CD4-positive, CD25-positive, alpha-beta regulatory T cell (primary cell): ENCODE results near the gene SEMA4D. TPM values are rescaled to one million over a fixed set of nuclear protein-coding genes. Genes with fewer than 3 reads are reported as not detected.

Experiments
- ATAC-seq, 2 donors: fragments of 150-1000 bp; cut with Tn5 transposase; one replicate each; pipeline ENCODE4 v1.10.0; 2021; ENCODE audit warnings: low read depth in 2 of 2, moderate number of reproducible peaks in 2 of 2, moderate library complexity in 1 of 2
- DNase-seq, 3 donors: peaks; one replicate each; pipeline versions ENCODE4 v3.0.0 to v3.0.0-alpha.2; 2012 to 2022; ENCODE audit warnings: mixed read lengths in 1 of 3
- H3K27ac ChIP-seq: one replicate; pipeline ENCODE4 v1.7.0; 2013; ENCODE audit warnings: mild to moderate bottlenecking, low read length; ENCODE audit not compliant: insufficient read depth, poor library complexity, severe bottlenecking
- H3K27me3 ChIP-seq: one replicate; pipeline ENCODE4 v1.7.0; 2013; ENCODE audit warnings: low read length; ENCODE audit not compliant: control insufficient read depth, insufficient read depth
- H3K36me3 ChIP-seq: one replicate; pipeline ENCODE4 v1.7.0; 2013; ENCODE audit warnings: mild to moderate bottlenecking, low read length, moderate library complexity; ENCODE audit not compliant: control insufficient read depth, insufficient read depth
- H3K4me1 ChIP-seq: 2 replicates; pipeline ENCODE4 v1.7.0; 2013; ENCODE audit warnings: mild to moderate bottlenecking, low read length; ENCODE audit not compliant: insufficient read depth, control insufficient read depth, poor library complexity, severe bottlenecking
- H3K4me3 ChIP-seq: one replicate; pipeline ENCODE4 v1.7.0; 2013; ENCODE audit warnings: low read depth, mild to moderate bottlenecking, low read length, moderate library complexity
- H3K9me3 ChIP-seq, 2 experiments: 1 replicate in 1 of 2; 2 replicates in 1 of 2; pipeline ENCODE4 v1.7.0; 2013; ENCODE audit warnings: low read length in 2 of 2, mild to moderate bottlenecking in 1 of 2, moderate library complexity in 1 of 2; ENCODE audit not compliant: control insufficient read depth in 2 of 2
- H3K27ac Mint-ChIP-seq, 3 donors: one replicate each; pipeline ENCODE4 v1.8.0; 2020 to 2022; ENCODE audit warnings: mild to moderate bottlenecking in 3 of 3, mixed read lengths in 3 of 3, moderate library complexity in 2 of 3
- H3K27me3 Mint-ChIP-seq: one replicate; pipeline ENCODE4 v1.8.0; 2022; ENCODE audit warnings: mild to moderate bottlenecking, mixed read lengths
- H3K36me3 Mint-ChIP-seq: one replicate; pipeline ENCODE4 v1.8.0; 2020; ENCODE audit warnings: mixed read lengths
- H3K4me1 Mint-ChIP-seq, 4 donors: one replicate each; pipeline ENCODE4 v1.8.0; 2020 to 2022; ENCODE audit warnings: mixed read lengths in 4 of 4, mild to moderate bottlenecking in 1 of 4
- H3K4me3 Mint-ChIP-seq, 4 donors: one replicate each; pipeline ENCODE4 v1.8.0; 2020 to 2022; ENCODE audit warnings: mild to moderate bottlenecking in 4 of 4, mixed read lengths in 4 of 4, moderate library complexity in 3 of 4
- H3K9me3 Mint-ChIP-seq, 7 donors: one replicate each; pipeline ENCODE4 v1.8.0; 2020 to 2022; ENCODE audit warnings: mixed read lengths in 7 of 7, mild to moderate bottlenecking in 3 of 7, moderate library complexity in 2 of 7
- polyA plus RNA-seq, 4 donors: library from polyadenylated mRNA; unstranded; fragments of 300-500 nt; fragmentation: Illumina TruSeq; gene quantifications; one replicate each; pipeline ENCODE4 v1.2.3, GENCODE V29; 2021
- total RNA-seq: library from RNA; stranded (reverse); gene quantifications from one replicate; pipeline ENCODE4 v1.2.3, GENCODE V29; 2022

Gene SEMA4D
- total and polyA plus RNA-seq, 5 donors from 2014 or later = 67.5 to 480 (median 90.5) TPM

- Histone ChIP-seq H3K36me3 (peaks cover 42% of the 10 kb centered on the region), H3K27ac (peak overlapping the region; percentile 55), H3K9me3 (no peaks in the 10 kb centered on the region), H3K4me1 (peaks cover 83% of the 10 kb centered on the region), H3K4me3 (no peak overlapping the region), H3K27me3 (no peaks in the 10 kb centered on the region)
- peaks cover 39% of the 10 kb centered on the region for H3K36me3 Mint-ChIP-seq
- H3K9me3 Mint-ChIP-seq = no peaks in the 10 kb centered on the region
- DNase-seq (no peak), ATAC-seq (no peak)
- H3K27me3 Mint-ChIP-seq = no peaks in the 10 kb centered on the region
- H3K4me1 Mint-ChIP-seq = peaks cover 13 to 96% (median 69%) of the 10 kb centered on the region in 4 donors
- peak overlapping the region in 2 of 4 donors; percentile 14 to 52 for H3K4me3 Mint-ChIP-seq
- H3K27ac Mint-ChIP-seq = peak overlapping the region; percentile 85 to 93 (median 93)
These were observed 50.5 kb downstream of the SEMA4D start for GRCh38 chr9:89447416-89447815.

GRCh38 chr9:89446961-89447310 is 51.0 kb downstream of the SEMA4D start:
- Histone ChIP-seq H3K4me3 (no peak overlapping the region), H3K9me3 (no peaks in the 10 kb centered on the region), H3K27me3 (no peaks in the 10 kb centered on the region), H3K27ac (peak overlapping the region; percentile 55), H3K36me3 (peaks cover 41% of the 10 kb centered on the region), H3K4me1 (peaks cover 88% of the 10 kb centered on the region)
- Mint-ChIP-seq H3K9me3 (no peaks in the 10 kb centered on the region), H3K36me3 (peaks cover 39% of the 10 kb centered on the region), H3K27ac (peak overlapping the region; percentile 85 to 93 (median 93)), H3K4me3 (peak overlapping the region in 1 of 4 donors; percentile 14), H3K27me3 (no peaks in the 10 kb centered on the region), H3K4me1 (peaks cover 13 to 97% (median 71%) of the 10 kb centered on the region in 4 donors)
- ATAC-seq (no peak), DNase-seq (no peak)

- Histone ChIP-seq H3K27me3 (no peaks in the 10 kb centered on the region), H3K4me3 (no peak overlapping the region), H3K27ac (peak overlapping the region; percentile 41), H3K36me3 (peaks cover 35% of the 10 kb centered on the region), H3K4me1 (peaks cover 93% of the 10 kb centered on the region), H3K9me3 (no peaks in the 10 kb centered on the region)
- peaks cover 37% of the 10 kb centered on the region for H3K36me3 Mint-ChIP-seq
- H3K27me3 Mint-ChIP-seq = no peaks in the 10 kb centered on the region
- ATAC-seq (no peak), DNase-seq (no peak)
- peak overlapping the region in 3 of 4 donors; percentile 1 to 52 (median 36) for H3K4me3 Mint-ChIP-seq
- no peaks in the 10 kb centered on the region for H3K9me3 Mint-ChIP-seq
- H3K4me1 Mint-ChIP-seq = peaks cover 13 to 97% (median 66%) of the 10 kb centered on the region in 4 donors
- H3K27ac Mint-ChIP-seq = peak overlapping the region; percentile 85 to 98 (median 93)
These were observed 51.5 kb downstream of the SEMA4D start for GRCh38 chr9:89446261-89446960.

GRCh38 chr9:89445801-89446251 is 52.1 kb downstream of the SEMA4D start:
- Histone ChIP-seq H3K27me3 (no peaks in the 10 kb centered on the region), H3K9me3 (no peaks in the 10 kb centered on the region), H3K4me1 (peaks cover 99% of the 10 kb centered on the region), H3K27ac (peak overlapping the region; percentile 41), H3K4me3 (no peak overlapping the region), H3K36me3 (peaks cover 37% of the 10 kb centered on the region)
- peak overlapping the region; percentile 84 to 98 (median 93) for H3K27ac Mint-ChIP-seq
- no peaks in the 10 kb centered on the region for H3K9me3 Mint-ChIP-seq
- ATAC-seq (no peak), DNase-seq (no peak)
- H3K4me3 Mint-ChIP-seq = peak overlapping the region in 3 of 4 donors; percentile 19 to 52 (median 36)
- no peaks in the 10 kb centered on the region for H3K27me3 Mint-ChIP-seq
- peaks cover 13 to 97% (median 65%) of the 10 kb centered on the region in 4 donors for H3K4me1 Mint-ChIP-seq
- peaks cover 35% of the 10 kb centered on the region for H3K36me3 Mint-ChIP-seq

GRCh38 chr9:89444925-89445765 is 52.8 kb downstream of the SEMA4D start:
- Mint-ChIP-seq H3K27ac (peak overlapping the region; percentile 93 to 98 (median 95)), H3K4me1 (peaks cover 9 to 97% (median 66%) of the 10 kb centered on the region in 4 donors), H3K9me3 (no peaks in the 10 kb centered on the region), H3K36me3 (peaks cover 39% of the 10 kb centered on the region), H3K4me3 (peak overlapping the region in 2 of 4 donors; percentile 19 to 58), H3K27me3 (no peaks in the 10 kb centered on the region)
- Histone ChIP-seq H3K27me3 (no peaks in the 10 kb centered on the region), H3K36me3 (peaks cover 37% of the 10 kb centered on the region), H3K27ac (peak overlapping the region; percentile 73), H3K4me3 (no peak overlapping the region), H3K9me3 (no peaks in the 10 kb centered on the region), H3K4me1 (peaks cover 99% of the 10 kb centered on the region)
- ATAC-seq (no peak), DNase-seq (no peak)

GRCh38 chr9:89444274-89444673 is 53.6 kb downstream of the SEMA4D start:
- peak overlapping the region; percentile 73 for H3K27ac ChIP-seq
- Mint-ChIP-seq H3K9me3 (no peaks in the 10 kb centered on the region), H3K27ac (peak overlapping the region; percentile 93 to 98 (median 95)), H3K4me3 (peak overlapping the region; percentile 23 to 70 (median 56)), H3K27me3 (no peaks in the 10 kb centered on the region), H3K4me1 (peaks cover 5 to 97% (median 65%) of the 10 kb centered on the region in 4 donors), H3K36me3 (peaks cover 31% of the 10 kb centered on the region)
- H3K27me3 ChIP-seq = no peaks in the 10 kb centered on the region
- DNase-seq = peak in 2 of 3 donors; percentile 56 to 76
- no peak overlapping the region for H3K4me3 ChIP-seq
- H3K9me3 ChIP-seq = no peaks in the 10 kb centered on the region
- H3K36me3 ChIP-seq = peaks cover 29% of the 10 kb centered on the region
- H3K4me1 ChIP-seq = peaks cover 99% of the 10 kb centered on the region
- ATAC-seq = peak; percentile 74 to 85

GRCh38 chr9:89442981-89443814 is 54.7 kb downstream of the SEMA4D start:
- no peaks in the 10 kb centered on the region for H3K27me3 Mint-ChIP-seq
- Histone ChIP-seq H3K9me3 (no peaks in the 10 kb centered on the region), H3K27ac (peak overlapping the region; percentile 73), H3K27me3 (no peaks in the 10 kb centered on the region), H3K36me3 (peaks cover 23% of the 10 kb centered on the region), H3K4me1 (peaks cover 95% of the 10 kb centered on the region), H3K4me3 (no peak overlapping the region)
- H3K36me3 Mint-ChIP-seq = peaks cover 26% of the 10 kb centered on the region
- peak overlapping the region in 2 of 3 donors; percentile 93 to 98 for H3K27ac Mint-ChIP-seq
- DNase-seq = no peak
- ATAC-seq = no peak
- peaks cover 7 to 96% (median 59%) of the 10 kb centered on the region in 4 donors for H3K4me1 Mint-ChIP-seq
- H3K4me3 Mint-ChIP-seq = no peak overlapping the region
- no peaks in the 10 kb centered on the region for H3K9me3 Mint-ChIP-seq
